Right lobe of liver (tissue), 6 donors: ENCODE results near the gene SLC30A2. TPM values are rescaled to one million over a fixed set of nuclear protein-coding genes. Genes with fewer than 3 reads are reported as not detected.

Source experiments
- ATAC-seq, 4 donors: fragments of 200-7000 bp; cut with Tn5 transposase; one replicate each; pipeline ENCODE4 v1.9.1; 2020; ENCODE audit warnings: mild to moderate bottlenecking in 4 of 4, moderate library complexity in 4 of 4
- DNase-seq, 3 donors: peaks; one replicate each; pipeline ENCODE4 v3.0.0-alpha.2; 2020
- H3K27ac ChIP-seq, 3 donors: fragments of 200-600 bp; one replicate each; pipeline ENCODE4 v1.8.0; 2022
- H3K27me3 ChIP-seq, 2 donors: fragments of 200-600 bp; one replicate each; pipeline ENCODE4 v1.8.0; 2022
- H3K36me3 ChIP-seq, 4 donors: fragments of 200-600 bp; sonication (generic) in 1 of 4; one replicate each; pipeline versions ENCODE4 v1.5.1 to v1.8.0; 2017 to 2022; ENCODE audit warnings: control low read depth in 1 of 4
- H3K4me1 ChIP-seq, 4 donors: fragments of 200-600 bp; sonication (generic) in 1 of 4; one replicate each; pipeline versions ENCODE4 v1.5.1 to v1.8.0; 2017 to 2022; ENCODE audit warnings: control low read depth in 1 of 4
- H3K4me3 ChIP-seq, 3 donors: fragments of 200-600 bp; one replicate each; pipeline ENCODE4 v1.8.0; 2022
- H3K9me3 ChIP-seq, 4 donors: fragments of 200-600 bp; sonication (generic) in 1 of 4; one replicate each; pipeline versions ENCODE4 v1.5.1 to v1.8.0; 2017 to 2022; ENCODE audit warnings: control low read depth in 1 of 4
- POLR2A ChIP-seq: fragments of 450-650 bp; IDR thresholded peaks from one replicate; pipeline ENCODE4 v1.6.1; 2017; ENCODE audit warnings: antibody characterized with exemption, mild to moderate bottlenecking
- WGBS: methylation state at CpG from one replicate; pipeline ENCODE4 v1.1.6; 2018; ENCODE audit warnings: low coverage, low lambda C conversion rate; ENCODE audit not compliant: insufficient coverage; ENCODE audit errors: missing lambda C conversion rate; 5-methylcytosine and 5-hydroxymethylcytosine counted together
- intact Hi-C, 2 donors: fragments of 100-400 bp; cut with DNase I; formaldehyde crosslinking; loops; one replicate each; pipeline versions ENCODE4 v1.11.2 to v1.14.1; 2022
- total RNA-seq, 6 experiments: library from RNA; depleted of rRNA in 2 of 6; stranded (reverse); fragments of >200 nt in 2 of 6; fragmentation: NEBNext Ultra II Directional in 3 of 6; extraction: Animal tissue kit (Norgen Biotek cat#: 25700) in 3 of 6; gene quantifications; one replicate each; pipeline versions ENCODE4 v1.1.0 to v1.2.4, GENCODE V29; 2016 to 2023
- TF ChIP-seq, protein P1 (sequence below), 4 donors: fragments of 200-600 bp in 3 of 4; fragments of 450-650 bp in 1 of 4; IDR thresholded peaks; one replicate each; pipeline versions ENCODE4 v1.5.1 to v1.8.0; 2016 to 2022; ENCODE audit warnings: antibody characterized with exemption in 4 of 4, mild to moderate bottlenecking in 2 of 4
- donor health status: DM: no; HTN: yes; CAD: no.
- donor health status: DM: no; HTN: no; CAD: no.
- donor health status: DM: no; HTN: no; CAD: no.
- donor health status: DM: no; HTN: yes; CAD: no.
- donor health status: DM: no; HTN: yes; CAD: no.

Gene SLC30A2
- total RNA-seq, 6 experiments from 2014 or later, result 0.07 to 0.31 (median 0.22) TPM; not detected in 1

DNA sequence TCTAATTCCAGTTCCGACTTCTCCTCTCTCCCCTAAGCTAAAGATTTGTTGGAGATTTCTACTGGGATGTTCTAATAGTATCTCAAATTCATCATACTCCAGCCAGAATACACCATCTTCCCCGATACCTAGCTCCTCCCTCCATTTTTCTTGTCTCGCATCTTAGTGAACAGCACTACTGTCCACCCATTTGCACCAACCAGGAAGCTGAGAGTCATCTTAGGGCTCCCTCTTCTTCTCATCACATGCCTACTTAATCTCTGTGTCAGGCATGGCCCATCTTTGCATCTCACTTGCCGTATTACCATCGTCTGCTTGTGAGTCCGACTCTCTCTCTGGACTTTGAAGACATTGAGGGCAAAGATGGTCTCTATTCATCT is 25.0 kb upstream of the SLC30A2 start:
- WGBS, result 95% methylated on average over 6 of the region's 6 CpGs
- TF ChIP-seq, protein P1, sequence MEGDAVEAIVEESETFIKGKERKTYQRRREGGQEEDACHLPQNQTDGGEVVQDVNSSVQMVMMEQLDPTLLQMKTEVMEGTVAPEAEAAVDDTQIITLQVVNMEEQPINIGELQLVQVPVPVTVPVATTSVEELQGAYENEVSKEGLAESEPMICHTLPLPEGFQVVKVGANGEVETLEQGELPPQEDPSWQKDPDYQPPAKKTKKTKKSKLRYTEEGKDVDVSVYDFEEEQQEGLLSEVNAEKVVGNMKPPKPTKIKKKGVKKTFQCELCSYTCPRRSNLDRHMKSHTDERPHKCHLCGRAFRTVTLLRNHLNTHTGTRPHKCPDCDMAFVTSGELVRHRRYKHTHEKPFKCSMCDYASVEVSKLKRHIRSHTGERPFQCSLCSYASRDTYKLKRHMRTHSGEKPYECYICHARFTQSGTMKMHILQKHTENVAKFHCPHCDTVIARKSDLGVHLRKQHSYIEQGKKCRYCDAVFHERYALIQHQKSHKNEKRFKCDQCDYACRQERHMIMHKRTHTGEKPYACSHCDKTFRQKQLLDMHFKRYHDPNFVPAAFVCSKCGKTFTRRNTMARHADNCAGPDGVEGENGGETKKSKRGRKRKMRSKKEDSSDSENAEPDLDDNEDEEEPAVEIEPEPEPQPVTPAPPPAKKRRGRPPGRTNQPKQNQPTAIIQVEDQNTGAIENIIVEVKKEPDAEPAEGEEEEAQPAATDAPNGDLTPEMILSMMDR (IDR thresholded peaks at IDR 0.05), result no peak
- ATAC-seq, result no peak

GRCh38 chr1:26070296-26070962 is 24.5 kb upstream of the SLC30A2 start:
- no peak overlapping the region for H3K4me3 ChIP-seq
- 100% methylated on average over 3 of the region's 4 CpGs for WGBS
- H3K27ac ChIP-seq, result no peak overlapping the region
- peaks cover 0 to 10% (median 4%) of the 10 kb centered on the region in 4 donors for H3K4me1 ChIP-seq
- no peaks in the 10 kb centered on the region for H3K9me3 ChIP-seq
- ATAC-seq (no peak), DNase-seq (no peak)
- intact Hi-C loops, result no loop called here
- H3K27me3 ChIP-seq, result no peaks in the 10 kb centered on the region
- TF ChIP-seq POLR2A, result no peak
- TF ChIP-seq, protein P1 (IDR thresholded peaks at IDR 0.05), result no peak
- no peaks in the 10 kb centered on the region for H3K36me3 ChIP-seq

More for the DNA sequence above, 25.0 kb upstream of the SLC30A2 start:
- Histone ChIP-seq H3K36me3 (no peaks in the 10 kb centered on the region), H3K27me3 (no peaks in the 10 kb centered on the region), H3K9me3 (no peaks in the 10 kb centered on the region), H3K4me3 (no peak overlapping the region), H3K4me1 (peaks cover 0 to 13% (median 6%) of the 10 kb centered on the region in 4 donors), H3K27ac (no peak overlapping the region)
- no peak for DNase-seq
- intact Hi-C loops, result no loop called here

DNA sequence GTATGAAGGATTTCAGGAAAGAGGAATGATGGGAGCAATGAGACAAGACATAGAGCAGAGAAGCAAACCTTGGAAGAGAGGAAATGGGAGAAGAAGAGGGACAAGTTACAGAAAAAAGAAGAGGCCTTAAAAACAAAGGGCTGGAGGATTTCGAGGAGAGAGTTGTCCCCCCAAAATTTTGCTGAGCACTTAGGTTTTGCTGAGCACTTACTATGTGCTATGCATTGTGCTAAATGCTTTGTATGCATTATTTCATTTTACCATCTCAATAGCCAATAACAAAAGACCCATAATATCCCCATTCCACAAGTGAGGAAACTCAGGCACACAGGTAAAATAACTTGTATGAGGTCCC is 24.0 kb upstream of the SLC30A2 start:
- H3K9me3 ChIP-seq, result no peaks in the 10 kb centered on the region
- 75% methylated on average over 1 of the region's 1 CpG for WGBS
- intact Hi-C loops, result no loop called here

DNA sequence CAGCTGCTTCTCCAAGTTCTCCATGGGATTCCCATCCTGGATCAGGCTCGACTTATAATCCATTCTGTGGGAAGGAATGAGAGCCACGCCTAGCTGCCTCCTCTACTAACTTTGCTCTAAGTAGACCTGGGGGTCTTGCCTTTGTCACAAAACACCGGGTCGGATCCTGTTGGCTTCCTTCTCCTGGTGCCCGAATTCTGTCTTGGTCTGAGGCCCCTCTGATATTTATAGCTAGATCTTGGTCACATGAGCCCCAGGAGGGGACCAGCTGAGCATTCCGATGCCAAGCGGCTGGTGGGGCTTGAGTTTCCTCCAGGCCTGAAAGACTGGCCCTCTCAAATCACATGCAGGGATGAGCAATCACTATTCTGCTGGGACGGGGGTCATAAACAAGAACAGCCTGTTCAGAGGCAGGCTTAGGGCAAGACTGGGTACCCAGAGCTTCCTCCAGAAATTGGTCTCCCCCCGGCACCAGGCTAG is 21.6 kb upstream of the SLC30A2 start, which contains the start of gene TRIM63:
Gene TRIM63, minus strand, starts transcription at position 199 of the 480 bp plus-strand sequence. Its CDS starts 136 bp downstream, at position 63.
- Histone ChIP-seq H3K4me1 (peaks cover 0 to 5% (median under 1%) of the 10 kb centered on the region in 4 donors), H3K27ac (no peak within 1 kb of the TSS), H3K9me3 (no peaks in the 10 kb centered on the region), H3K27me3 (no peaks in the 10 kb centered on the region), H3K4me3 (no peak within 1 kb of the TSS), H3K36me3 (no peaks in the 10 kb centered on the region)
- TF ChIP-seq, protein P1 (IDR thresholded peaks at IDR 0.05), result no peak
- no peak for TF ChIP-seq POLR2A
- no peak for DNase-seq
- ATAC-seq, result no peak
- intact Hi-C loops, result no loop called here
- 48% methylated on average over 4 of the region's 9 CpGs for WGBS

More for the DNA sequence above, 24.0 kb upstream of the SLC30A2 start:
- Histone ChIP-seq H3K27me3 (no peaks in the 10 kb centered on the region), H3K4me3 (no peak overlapping the region), H3K4me1 (peaks cover 0 to 10% (median 4%) of the 10 kb centered on the region in 4 donors), H3K27ac (no peak overlapping the region), H3K36me3 (no peaks in the 10 kb centered on the region)
- TF ChIP-seq POLR2A, result no peak
- TF ChIP-seq, protein P1 (IDR thresholded peaks at IDR 0.05), result no peak
- DNase-seq, result no peak
- ATAC-seq, result no peak
